GM21825 (cell line): Measurements from ENCODE around the gene MSI2.

ENCODE experiments used
- ATAC-seq: cut with Tn5 transposase; IDR thresholded peaks from one replicate; pipeline ENCODE4 v1.9.1; 2021; ENCODE audit warnings: mild to moderate bottlenecking, moderate library complexity; ENCODE audit not compliant: unreplicated experiment

The MSI2 gene

DNA sequence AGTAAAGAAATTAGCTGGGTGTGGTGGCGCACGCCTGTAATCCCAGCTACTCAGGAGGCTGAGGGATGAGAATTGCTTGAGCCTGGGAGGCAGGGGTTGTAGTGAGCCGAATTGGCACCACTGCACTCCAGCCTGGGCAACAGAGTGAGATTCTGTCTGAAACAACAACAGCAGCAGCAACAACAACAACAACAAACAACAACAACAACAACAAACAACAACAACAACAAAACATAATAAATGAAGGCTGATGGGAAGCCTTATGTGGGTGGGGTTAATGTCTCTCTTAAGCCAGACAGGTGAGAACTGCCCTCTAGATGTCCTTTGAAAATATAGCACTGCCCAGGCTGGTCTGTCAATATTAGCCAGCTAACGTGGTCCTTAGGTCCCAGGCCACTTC, 107.3 kb downstream of the MSI2 start:
- ATAC-seq, result no peak

DNA sequence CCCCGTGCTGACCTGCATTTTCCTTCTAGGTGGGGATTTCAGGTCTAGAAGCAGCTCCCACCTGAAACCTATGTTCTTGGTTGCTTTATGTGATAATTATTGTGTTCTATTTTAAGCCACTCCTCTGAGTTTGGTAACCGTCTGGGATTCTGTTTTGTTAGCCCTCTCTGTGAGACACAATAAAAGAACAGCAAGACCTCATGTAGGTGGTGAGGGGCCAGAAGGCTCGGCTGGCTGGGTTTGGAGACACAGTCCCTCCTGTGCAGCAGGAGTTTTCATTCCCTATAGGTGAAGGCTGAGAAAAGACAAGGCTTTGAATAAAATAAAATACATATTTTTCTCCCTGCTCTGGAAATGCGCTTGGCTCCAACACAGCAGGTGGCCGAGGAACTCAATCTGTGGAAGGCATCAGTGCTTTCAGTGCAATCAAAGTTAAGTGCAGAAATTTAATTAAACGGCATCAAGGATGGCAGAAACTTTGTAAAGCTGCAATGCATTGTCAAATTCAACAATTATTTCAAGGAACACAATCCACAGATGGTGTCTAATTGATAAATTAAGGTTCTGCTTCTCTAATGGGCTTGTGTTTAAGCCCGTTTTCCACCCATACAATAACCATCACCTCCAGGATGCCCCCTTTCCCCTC, 107.8 kb downstream of the MSI2 start:
- ATAC-seq, result no peak

DNA sequence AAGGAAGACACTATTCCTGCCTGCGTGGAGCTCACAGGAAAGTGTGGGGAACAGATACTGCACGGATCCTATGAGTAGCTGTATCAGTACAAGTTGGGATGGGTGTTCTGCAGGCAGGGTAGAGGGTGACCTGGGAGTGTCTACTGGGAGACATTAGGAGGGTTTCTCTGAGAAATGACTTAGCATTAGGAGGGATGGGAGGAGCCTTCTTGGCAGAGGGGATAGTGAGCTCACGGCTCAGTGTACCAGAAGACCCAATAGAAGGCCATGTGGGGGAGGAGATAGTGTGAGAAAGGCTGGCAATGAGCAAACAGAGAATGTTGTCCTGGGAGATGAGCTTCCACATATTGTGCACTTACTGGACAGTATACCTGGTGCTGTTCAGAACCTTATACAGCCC, 109.1 kb downstream of the MSI2 start:
- ATAC-seq, result no peak

DNA sequence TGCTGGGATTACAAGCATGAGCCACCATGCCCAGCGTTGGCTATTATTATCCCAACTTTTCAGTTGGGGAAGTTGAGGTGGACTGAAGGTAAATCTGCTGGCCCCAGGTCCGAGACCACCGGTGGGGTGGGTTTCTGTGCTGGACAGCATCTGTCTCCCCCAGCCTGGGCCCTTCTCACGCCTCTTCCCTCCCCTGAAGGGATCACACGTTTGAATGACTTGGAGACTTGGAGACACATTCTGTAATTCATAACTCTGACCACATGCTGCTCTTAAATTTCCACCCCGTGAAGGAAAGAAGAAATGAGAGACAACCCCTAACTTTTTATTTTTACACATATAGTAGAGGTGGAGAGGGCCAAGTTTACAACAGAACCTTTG, 109.8 kb downstream of the MSI2 start:
- ATAC-seq, result no peak

DNA sequence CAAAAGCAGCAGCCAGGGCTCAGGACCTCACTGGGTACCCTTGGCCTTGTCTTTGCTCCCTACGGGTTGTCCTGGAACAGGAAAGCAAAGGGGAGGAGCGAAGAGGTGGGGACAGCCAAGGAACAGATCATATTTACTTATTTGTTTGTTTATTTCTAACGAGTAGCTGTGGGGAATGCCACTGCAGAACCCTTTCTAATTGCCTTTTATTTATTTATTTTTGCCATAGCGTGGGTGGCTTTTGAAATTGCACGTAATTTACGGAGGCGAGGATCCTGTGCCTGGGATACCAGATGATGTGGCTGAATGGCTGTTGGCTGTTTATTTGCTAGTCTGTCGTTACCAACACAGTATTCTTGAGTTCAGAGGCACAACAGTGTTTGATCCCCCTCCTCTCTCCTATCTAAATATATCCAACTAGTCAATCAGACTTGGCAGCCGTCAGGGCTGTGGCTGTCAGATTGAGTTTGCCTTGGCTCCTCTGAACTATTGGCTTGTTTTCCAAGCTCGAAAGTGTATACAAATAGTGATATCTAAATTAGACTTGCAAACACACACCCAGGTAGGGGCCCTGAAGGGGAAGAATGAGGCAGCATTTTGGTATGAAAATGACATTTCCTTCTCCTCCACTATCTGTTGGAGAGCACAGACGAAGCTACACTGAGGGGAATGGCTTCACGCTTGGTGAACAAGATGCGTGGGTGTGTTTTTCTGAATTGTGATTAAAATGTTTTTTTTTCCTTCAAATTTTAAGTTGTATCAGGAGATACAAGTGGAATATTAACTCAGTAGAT, 110.4 kb downstream of the MSI2 start:
- ATAC-seq, result no peak

DNA sequence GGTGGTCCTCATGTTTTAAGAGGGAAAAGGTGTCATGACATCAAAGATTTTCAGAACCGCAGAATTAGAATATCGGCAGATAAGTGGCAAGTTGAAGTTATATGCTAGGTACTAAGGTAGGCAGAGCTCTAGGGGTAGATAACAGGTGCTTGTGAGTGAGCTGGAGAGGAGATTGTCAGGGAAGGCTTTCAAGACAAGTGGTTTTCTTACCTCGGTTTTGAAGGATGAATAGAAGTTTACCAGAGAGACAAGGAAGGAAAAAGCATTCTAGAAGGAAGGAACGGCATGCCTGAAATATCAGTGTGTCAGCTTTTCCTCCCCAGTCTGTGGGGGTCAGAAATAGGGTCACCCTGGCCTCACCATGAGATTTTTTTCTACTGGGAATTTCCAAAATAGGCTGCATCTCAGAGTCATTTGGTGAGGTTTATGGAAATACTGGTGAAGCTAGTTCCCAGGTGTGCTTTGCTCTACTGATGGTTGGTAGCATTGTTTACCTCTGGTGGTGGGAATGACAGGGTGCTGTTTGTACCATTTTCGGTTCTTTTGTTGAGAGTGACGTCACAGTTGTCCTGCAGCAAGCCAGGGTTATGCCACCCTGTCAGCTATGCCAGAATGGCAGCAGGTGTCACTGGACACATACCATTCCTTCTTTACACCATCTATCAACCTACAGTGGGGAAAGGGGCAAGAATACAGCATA, 112.5 kb downstream of the MSI2 start:
- ATAC-seq, result peak; percentile 34

DNA sequence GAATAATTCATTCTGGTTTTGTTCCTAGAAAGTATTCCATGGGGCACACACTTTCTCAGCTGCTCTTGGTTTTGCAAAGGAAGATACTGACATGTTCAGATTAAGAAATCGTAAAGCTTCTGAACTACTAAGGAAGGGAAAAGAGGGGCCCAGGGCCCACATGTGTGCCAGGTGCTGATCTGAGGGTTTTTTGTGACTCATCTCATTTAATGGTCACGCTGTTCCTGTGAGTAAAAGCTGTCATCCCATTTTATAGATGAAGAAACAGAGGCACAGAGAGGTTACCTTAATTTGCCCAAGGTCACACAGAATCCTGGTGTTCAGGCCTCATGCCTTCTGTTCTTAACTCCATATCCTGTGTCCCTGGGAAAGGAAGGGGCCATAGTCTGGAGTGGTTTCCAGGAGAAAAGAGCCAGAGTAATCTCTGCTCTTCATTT, 113.2 kb downstream of the MSI2 start:
- ATAC-seq, result peak; percentile 16

DNA sequence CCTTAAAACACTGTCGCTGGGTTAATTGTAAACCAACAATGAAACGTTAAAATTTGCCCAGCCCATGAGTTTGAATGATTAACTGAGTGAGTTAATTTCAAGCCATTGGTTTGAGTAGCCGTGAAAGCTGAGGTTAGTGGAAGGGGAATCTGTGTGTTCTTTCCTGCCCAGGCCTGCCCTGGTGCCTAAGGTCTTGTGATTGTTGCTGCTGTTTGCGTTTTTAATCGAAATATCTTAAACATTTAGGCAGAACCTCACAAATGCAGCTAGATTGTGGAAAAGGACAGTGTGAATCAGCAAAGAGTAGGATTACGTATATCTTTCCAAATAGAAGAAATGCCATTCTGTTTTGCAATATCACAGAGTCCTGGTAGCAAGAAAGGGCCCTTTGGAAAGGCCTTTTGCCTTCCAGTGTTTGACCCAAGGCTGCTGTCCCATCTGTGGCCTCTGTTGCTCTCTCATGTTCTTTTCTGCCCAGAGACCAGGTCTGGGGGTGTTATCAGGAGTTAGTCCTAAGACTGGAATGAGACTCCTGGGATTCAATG, 113.8 kb downstream of the MSI2 start:
- peak; percentile 54 for ATAC-seq

DNA sequence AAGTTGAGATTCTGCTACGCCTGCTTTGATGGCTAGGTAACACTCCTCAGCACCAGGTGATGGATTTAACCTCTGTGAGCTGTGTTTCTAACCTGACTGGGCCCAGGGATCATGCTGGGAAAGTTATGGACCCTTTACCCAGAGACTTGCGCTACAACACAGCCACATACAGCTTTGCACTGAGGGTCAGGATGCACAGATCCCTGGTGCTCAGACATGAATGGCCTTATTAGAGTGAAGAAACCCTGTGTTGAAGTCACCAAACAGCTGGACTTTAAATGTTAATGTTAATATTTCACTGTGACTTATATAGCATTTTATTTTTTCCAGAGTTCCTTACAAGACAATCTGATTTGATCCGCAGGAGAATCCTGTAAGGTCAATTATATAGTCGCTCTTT, 114.3 kb downstream of the MSI2 start:
- no peak for ATAC-seq

DNA sequence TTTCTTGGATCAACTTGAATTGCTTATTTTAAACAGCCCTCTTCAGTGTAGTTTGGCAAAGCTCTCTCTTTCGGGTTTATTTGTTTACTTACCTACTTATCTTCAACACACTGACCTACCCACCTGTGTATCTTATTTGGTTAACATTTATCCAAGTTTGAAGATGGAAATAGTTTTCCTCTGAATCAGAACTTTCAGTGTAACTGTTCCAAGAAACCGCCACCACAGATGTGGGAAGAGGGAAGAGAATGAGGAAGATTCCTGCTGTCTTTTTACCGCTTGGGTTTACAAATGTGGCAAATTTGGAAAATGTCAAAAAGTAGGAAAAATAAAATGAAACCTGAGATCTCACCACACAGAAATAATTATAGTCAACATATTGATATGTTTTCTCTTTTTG, 115.8 kb downstream of the MSI2 start:
- no peak for ATAC-seq

DNA sequence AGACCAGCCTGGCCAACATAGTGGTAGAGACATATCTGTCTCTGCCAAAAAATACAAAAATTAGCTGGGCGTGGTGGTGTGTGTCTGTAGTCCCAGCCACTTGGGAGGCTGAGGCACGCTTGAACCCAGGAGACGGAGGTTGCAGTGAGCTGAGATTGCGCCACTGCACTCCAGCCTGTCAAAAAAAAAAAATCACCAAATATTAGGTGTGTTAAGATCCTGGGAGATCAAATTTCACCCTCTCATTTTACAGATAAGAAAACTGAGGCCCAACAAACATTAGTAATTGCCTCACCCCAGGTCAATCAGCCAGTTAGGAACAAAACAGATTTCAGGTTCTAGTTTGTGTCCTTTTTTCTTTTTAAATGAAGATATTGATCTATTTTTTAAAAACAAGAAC, 116.7 kb downstream of the MSI2 start:
- no peak for ATAC-seq

DNA sequence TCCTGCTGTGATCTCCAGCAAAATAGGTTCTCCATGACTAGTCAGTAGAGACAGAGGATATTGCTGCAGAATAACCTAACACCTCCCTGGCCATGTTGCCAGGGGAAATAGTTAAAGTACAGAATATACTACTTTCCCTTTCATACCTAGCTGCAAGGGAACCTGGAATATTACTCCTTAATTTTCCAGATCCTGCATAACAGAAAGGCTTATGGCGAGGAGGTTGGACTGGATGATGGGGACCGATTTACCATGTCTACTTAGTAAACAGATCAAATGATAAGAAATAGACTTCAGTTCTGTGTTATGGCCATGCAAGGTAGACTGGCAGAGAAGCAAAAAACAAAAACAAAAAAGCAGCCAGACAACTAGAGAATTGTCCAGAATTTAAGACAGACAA, 117.4 kb downstream of the MSI2 start:
- no peak for ATAC-seq

DNA sequence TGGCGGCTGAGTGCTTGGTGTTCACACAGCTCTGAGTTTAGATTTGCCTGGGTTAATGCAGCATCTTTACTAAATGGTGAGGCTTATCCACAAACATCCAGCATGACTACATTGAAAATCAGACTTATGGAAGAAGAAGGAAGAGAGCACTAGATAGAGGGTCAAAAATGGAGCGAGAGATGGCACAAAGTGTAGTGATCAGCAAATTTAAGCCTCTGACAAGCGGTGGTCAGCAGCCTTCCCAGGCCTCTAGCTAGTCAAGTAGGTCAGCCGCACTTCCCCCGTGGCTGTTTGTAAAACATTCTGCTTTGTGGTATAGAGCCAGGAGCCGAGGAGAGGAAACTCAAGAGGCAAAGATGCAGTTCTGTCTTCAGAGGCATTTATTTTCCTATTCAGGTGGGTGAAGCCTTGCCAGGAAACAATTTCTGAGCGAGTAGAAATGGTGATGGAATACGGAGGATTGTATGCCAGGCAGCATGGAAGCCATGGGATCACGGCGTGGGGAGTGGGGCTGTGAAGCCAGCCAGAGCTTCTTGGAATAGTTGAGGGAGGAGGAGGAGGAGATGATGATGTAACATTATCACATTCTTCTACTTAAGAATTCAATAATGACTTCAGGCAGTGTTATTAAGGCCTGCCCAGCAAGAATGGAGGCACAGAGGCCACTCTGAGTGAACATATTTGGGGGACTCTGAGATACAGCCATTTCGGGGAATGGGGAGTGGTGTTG, 118.9 kb downstream of the MSI2 start:
- no peak for ATAC-seq

DNA sequence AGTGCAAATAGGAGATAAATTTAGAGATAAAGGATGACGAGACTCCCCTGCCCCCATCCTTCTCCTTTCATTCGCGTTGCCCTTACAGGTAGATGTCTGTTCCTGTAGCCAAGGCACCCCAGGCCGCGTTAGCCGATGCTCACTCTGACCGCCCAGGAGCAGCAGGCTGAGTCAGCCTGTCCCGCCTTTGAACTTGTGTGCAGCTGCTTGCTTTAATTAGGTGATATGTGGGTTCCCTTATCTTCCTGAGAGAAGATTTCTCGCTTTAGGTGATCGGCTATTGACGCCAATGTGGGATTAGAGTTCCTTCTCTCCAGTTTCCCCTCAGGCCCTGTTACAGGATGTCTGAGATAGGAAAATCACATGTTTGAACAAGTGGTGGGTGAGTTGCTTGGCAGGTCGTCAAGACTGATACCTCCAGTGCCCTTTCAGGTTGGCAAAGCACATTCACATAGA, 119.5 kb downstream of the MSI2 start:
- no peak for ATAC-seq

DNA sequence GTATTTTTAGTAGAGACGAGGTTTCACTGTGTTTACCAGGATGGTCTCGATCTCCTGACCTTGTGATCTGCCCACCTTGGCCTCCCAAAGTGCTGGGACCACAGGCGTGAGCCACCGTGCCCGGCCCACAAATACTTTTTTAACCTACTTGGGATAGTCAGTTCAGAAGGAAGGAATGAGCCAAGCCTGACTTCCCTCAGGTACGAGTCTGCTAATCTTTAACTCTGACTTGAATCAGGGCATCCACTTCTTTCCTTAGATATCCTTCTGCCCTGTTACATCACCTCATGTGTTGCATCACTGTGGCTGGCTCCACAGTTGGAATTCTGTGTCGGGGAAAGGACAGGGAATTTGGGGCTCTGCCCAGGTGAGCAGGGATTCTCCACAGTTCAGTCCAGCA, 120.8 kb downstream of the MSI2 start:
- ATAC-seq, result no peak

DNA sequence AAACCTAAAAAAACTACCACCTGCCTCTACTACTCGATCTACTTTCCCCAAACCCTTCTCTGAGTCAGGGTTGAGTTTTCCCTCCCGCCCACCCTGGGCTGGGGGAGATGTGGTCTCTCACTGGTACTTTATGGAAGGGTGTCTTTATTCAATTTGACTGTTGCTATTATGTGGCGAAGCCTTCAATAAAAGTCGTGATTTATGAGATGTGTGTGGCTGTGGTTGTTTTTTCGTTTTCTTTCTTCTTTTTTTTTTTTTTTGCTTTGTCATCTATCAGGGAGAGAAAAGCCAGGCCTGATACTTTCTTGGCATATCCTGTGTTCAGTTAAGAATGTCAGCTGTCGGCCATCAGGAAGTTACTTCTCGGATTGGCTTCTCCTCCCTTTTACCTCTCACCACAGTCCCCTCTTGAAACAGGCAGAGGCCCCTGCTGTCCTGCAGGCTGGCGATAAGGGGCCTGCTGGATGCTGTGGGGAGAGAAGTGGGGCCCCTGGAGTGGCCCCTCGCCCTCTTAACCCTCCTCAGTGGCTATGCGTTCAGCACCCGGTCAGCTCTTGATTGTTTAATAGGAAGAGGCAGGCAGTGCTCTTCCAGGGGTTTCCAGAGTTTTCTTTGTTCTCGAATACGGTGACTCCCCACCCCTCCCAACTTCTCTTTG, 123.0 kb downstream of the MSI2 start:
- ATAC-seq, result no peak

DNA sequence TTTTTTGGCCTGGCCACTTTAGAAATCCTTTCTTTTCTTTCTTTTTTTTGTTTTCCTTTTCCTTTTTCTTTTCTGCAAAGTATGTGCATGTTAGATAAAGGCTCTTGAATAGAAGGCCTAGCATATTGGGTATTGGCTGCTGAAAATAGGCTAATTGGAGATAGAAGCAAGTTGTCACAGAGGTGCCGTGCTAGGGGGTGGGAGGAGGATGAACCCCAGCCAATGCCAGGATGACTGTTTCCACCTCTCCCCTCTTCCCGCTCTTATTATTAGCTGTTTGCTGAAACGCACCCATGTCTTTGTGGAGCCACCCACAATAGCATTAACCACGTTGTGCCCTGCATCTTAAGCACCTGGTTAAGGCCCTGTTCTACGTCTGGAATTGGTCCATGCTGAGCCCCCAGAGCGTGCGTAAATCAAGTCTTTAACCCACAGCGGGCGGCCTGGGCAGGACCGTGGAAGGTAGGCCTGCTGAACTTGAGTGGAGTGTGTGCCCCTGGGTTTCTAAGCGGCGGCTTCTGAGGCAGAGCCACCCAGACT, 123.6 kb downstream of the MSI2 start:
- ATAC-seq, result no peak

DNA sequence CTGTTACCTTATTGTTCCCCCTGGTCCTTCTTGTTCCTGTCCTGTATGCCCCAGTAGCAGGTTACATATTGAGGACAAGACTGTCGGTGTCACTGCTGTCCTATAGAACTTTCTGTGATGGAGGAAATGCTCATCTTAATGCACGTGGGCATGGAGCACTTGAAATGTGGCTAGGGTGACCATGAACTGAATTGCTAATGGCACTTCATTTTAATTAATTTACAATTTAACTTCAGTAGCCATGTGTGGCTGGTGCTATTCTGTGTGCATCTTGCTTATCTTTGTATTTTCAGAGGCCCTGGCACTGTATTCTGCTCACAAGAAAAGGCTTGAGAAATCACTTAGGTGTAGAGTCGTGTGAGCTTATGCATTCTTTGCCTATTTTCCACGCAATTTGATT, 125.2 kb downstream of the MSI2 start:
- ATAC-seq, result no peak

DNA sequence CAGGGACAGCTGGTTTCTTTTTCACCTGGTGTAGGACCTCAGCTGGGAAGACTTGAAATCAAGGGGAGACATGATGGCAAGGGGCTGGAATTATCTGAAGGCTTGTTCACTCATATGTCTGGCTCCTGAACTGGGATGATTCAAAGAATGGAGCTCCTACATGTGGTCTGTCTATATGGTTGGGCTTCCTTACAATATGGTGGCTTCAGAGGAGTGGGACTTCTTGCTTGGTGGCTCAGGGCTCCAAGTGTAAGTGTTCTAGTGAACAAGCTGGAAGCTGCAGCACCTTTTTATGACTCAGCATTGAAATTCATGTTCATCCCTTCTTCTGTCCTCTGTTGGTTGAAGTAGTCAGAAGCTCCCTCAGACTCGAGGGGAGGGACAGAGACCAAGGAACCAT, 127.9 kb downstream of the MSI2 start:
- no peak for ATAC-seq

DNA sequence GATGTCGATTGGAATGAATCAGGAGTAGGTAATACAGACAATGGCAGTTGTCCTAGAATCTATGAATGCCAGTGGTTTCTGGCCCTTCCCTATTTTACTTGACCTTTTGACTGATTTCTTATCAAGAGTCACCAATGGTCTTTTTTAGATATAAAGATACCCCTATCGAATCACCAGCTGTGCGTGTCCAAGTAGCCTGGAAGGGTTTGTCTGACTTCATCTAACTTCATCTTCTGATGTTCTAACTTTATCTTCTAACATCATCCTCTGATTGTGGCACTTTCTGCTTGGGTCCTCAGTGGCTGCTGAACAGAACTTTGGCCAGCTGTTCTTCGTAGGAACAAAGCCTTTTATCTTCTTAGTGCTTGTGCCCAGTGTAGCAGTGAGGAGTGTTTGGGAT, 129.7 kb downstream of the MSI2 start:
- ATAC-seq, result no peak
